ENCODE measurements around the gene TAL1. TPM values are rescaled to one million over a fixed set of nuclear protein-coding genes. Genes with fewer than 3 reads are reported as not detected.

Gene TAL1
- total and polyA plus RNA-seq, 2 experiments from 2014 or later = not detected

DNA sequence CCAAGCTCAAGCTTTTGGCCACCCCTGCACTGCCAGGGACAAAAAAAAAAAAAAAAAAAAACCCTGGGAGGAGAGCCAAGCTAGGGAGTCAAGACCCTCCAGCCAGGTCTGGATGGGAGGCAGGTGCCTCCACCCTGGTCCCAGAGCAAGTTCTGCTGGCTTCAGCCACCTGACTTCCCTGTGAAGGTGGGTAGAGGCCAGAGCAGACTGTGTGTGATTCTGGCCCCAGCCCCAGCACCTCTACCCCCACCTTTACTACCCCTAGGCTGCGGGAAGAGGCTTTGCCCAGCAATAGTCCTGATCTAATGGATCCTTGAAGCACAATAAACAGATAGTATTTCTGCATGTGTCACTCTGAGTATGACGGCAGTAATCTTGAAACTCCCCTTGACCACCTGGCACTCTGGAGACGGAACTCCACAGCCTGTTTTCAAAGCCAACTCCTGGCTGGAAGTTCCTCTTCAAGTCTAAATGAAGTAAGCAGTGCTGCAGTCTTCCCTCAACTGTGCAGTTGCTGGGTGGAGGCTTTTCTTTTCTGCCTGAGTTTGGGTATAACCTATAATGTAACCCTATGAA is 51.9 kb downstream of the TAL1 start:
- peaks cover 12% of the 10 kb centered on the region; the same call in 2 of the 3 replicates for H3K9me3 Mint-ChIP-seq
- TF ChIP-seq REST (IDR thresholded peaks at IDR 0.05; ENCODE audit: unreplicated experiment) = no peak
- TF ChIP-seq NANOG (IDR thresholded peaks at IDR 0.05; ENCODE audit: borderline replicate concordance) = no peak
- no peak for TF ChIP-seq STAT1 (IDR thresholded peaks at IDR 0.05; ENCODE audit: unreplicated experiment)
- TF ChIP-seq, protein P1, sequence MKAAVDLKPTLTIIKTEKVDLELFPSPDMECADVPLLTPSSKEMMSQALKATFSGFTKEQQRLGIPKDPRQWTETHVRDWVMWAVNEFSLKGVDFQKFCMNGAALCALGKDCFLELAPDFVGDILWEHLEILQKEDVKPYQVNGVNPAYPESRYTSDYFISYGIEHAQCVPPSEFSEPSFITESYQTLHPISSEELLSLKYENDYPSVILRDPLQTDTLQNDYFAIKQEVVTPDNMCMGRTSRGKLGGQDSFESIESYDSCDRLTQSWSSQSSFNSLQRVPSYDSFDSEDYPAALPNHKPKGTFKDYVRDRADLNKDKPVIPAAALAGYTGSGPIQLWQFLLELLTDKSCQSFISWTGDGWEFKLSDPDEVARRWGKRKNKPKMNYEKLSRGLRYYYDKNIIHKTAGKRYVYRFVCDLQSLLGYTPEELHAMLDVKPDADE (IDR thresholded peaks at IDR 0.05) = no peak
- TF ChIP-seq CREB1 (CRISPR knock-in tag; IDR thresholded peaks at IDR 0.05; ENCODE audit: low read depth) = no peak
- no peak for TF ChIP-seq ZNF331 (CRISPR knock-in tag; IDR thresholded peaks at IDR 0.05; ENCODE audit: low read depth)
- TF ChIP-seq EZH2 (IDR thresholded peaks at IDR 0.05; ENCODE audit: low read depth, unreplicated experiment) = no peak
- TF ChIP-seq ZNF114 (CRISPR knock-in tag; IDR thresholded peaks at IDR 0.05) = no peak
- TF ChIP-seq ZNF462 (CRISPR knock-in tag; IDR thresholded peaks at IDR 0.05) = no peak
- TF ChIP-seq JUNB (IDR thresholded peaks at IDR 0.05; ENCODE audit: unreplicated experiment) = no peak
- no peak for TF ChIP-seq EZH2phosphoT487 (IDR thresholded peaks at IDR 0.05; ENCODE audit: unreplicated experiment)
- TF ChIP-seq POLR2AphosphoS5 (IDR thresholded peaks at IDR 0.05; ENCODE audit: low read depth) = no peak
- TF ChIP-seq CTCF (conservative IDR thresholded peaks at IDR 0.05; ENCODE audit: low read depth in 2 of 2) = no peak
- Histone ChIP-seq H3K4me3 (no peak overlapping the region), H3K27ac (ENCODE audit: low read depth) (no peak overlapping the region), H3K4me2 (peak overlapping the region; percentile 87; the same call in 1 of the 2 replicates), H3K27me3 (ENCODE audit: insufficient read depth) (peaks cover 15% of the 10 kb centered on the region), H4K20me1 (replicated peaks; ENCODE audit: insufficient read depth) (no peaks in the 10 kb centered on the region), H3F3A (replicated peaks; ENCODE audit: low read depth) (no peaks in the 10 kb centered on the region), H3K4me1 (ENCODE audit: insufficient read depth) (peaks cover 8% of the 10 kb centered on the region), H3K9me2 (ENCODE audit: insufficient read depth) (no peaks in the 10 kb centered on the region), H3K36me3 (ENCODE audit: insufficient read depth) (no peaks in the 10 kb centered on the region), H3K79me2 (replicated peaks; ENCODE audit: insufficient read depth) (no peaks in the 10 kb centered on the region), H2AFZ (no peak overlapping the region)
- no peak for ATAC-seq
- no peak overlapping the region for H3K27ac Mint-ChIP-seq
- H3K27me3 Mint-ChIP-seq (ENCODE audit: insufficient read depth, low read depth, poor library complexity) = peaks cover 23% of the 10 kb centered on the region
- 0 out of 3 replicates have a peak overlapping the region, but pooled peaks have one; percentile 25 for H3K4me3 Mint-ChIP-seq
- no peak for DNase-seq (ENCODE audit: low spot score)
- no peaks in the 10 kb centered on the region; the same call in 2 of the 3 replicates for H3K36me3 Mint-ChIP-seq (ENCODE audit: low read depth)
- H3K4me1 Mint-ChIP-seq = peaks cover 24% of the 10 kb centered on the region
